PC-9 (cell line): Measurements from ENCODE around the gene PACSIN1.

Experiments
- EZH2 ChIP-seq: fragments of 200-600 bp; sonication (generic); IDR thresholded peaks from 2 replicates; pipeline ENCODE4 v1.8.0; 2017; ENCODE audit warnings: antibody characterized with exemption, low read depth
- TF ChIP-seq, protein P1 (sequence below): fragments of 200-600 bp; sonication (generic); conservative IDR thresholded peaks from 2 replicates; pipeline ENCODE4 v1.6.1; 2017; ENCODE audit warnings: mixed run types, antibody characterized with exemption, mild to moderate bottlenecking, moderate library complexity

- TF ChIP-seq, protein P1, sequence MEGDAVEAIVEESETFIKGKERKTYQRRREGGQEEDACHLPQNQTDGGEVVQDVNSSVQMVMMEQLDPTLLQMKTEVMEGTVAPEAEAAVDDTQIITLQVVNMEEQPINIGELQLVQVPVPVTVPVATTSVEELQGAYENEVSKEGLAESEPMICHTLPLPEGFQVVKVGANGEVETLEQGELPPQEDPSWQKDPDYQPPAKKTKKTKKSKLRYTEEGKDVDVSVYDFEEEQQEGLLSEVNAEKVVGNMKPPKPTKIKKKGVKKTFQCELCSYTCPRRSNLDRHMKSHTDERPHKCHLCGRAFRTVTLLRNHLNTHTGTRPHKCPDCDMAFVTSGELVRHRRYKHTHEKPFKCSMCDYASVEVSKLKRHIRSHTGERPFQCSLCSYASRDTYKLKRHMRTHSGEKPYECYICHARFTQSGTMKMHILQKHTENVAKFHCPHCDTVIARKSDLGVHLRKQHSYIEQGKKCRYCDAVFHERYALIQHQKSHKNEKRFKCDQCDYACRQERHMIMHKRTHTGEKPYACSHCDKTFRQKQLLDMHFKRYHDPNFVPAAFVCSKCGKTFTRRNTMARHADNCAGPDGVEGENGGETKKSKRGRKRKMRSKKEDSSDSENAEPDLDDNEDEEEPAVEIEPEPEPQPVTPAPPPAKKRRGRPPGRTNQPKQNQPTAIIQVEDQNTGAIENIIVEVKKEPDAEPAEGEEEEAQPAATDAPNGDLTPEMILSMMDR = no peak
- TF ChIP-seq EZH2 = no peak
Measured at GRCh38 chr6:34583461-34583860, 117.6 kb downstream of the PACSIN1 start.
